Measurements from ENCODE around the gene ABCA5. TPM values are rescaled to one million over a fixed set of nuclear protein-coding genes. Genes with fewer than 3 reads are reported as not detected.
"Not testable (repeated sequence)": the region's sequence is repeated elsewhere in the genome, so short reads cannot be mapped to it uniquely, and the experiment has no call there.

ABCA5 gene
- total RNA-seq, 1 donor from 2014 or later, result 7.8 TPM

DNA sequence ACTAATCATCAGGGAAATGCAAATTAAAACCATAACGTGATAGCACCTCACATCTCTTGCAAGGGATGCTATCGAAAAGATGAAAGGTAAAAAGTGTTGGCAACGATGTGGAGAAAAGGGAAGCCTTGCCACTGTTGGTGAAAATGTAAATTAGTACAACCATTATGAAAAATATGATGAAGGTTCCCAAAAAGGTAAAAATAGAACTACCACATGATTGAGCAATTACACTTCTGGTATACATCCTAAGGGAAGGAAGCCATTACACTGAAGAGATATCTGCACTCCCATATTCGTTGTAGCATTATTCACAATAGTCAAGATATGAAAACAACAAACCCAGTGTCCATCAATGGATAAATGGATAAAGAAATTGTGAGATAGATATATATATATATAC lies 119.8 kb downstream of the ABCA5 start:
- TF ChIP-seq, protein P1, sequence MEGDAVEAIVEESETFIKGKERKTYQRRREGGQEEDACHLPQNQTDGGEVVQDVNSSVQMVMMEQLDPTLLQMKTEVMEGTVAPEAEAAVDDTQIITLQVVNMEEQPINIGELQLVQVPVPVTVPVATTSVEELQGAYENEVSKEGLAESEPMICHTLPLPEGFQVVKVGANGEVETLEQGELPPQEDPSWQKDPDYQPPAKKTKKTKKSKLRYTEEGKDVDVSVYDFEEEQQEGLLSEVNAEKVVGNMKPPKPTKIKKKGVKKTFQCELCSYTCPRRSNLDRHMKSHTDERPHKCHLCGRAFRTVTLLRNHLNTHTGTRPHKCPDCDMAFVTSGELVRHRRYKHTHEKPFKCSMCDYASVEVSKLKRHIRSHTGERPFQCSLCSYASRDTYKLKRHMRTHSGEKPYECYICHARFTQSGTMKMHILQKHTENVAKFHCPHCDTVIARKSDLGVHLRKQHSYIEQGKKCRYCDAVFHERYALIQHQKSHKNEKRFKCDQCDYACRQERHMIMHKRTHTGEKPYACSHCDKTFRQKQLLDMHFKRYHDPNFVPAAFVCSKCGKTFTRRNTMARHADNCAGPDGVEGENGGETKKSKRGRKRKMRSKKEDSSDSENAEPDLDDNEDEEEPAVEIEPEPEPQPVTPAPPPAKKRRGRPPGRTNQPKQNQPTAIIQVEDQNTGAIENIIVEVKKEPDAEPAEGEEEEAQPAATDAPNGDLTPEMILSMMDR (IDR thresholded peaks at IDR 0.05), result no peak
- Histone ChIP-seq H3K4me3 (no peak overlapping the region), H3K36me3 (no peaks in the 10 kb centered on the region), H3K9me3 (no peaks in the 10 kb centered on the region), H3K4me1 (no peaks in the 10 kb centered on the region), H3K27me3 (no peaks in the 10 kb centered on the region), H3K27ac (no peak overlapping the region)
- intact Hi-C loops (cut with DNase I), result no loop called here
- no peak for DNase-seq (ENCODE audit: low spot score in 2 of 2)

DNA sequence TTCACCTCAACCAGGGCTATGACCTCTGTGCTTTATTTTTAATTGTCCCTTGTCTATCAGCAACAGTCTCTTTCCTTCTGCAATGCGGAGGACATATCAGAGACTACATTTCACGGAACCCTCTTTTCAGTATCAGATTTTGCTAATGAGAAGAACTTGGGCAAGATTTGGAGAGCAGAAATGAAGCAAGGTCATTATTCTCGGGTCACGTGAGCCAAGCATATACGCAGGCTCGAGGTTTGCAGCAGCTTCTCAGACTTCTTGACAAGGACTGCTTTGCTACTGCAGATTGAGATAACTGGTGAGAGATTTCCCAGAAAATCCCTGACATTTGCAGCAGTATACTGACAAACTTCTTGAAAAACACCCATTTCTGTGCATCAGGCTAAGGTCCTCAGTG lies 128.7 kb downstream of the ABCA5 start:
- no peak for DNase-seq (ENCODE audit: low spot score in 2 of 2)
- Histone ChIP-seq H3K36me3 (no peaks in the 10 kb centered on the region), H3K27ac (no peak overlapping the region), H3K4me1 (no peaks in the 10 kb centered on the region), H3K4me3 (no peak overlapping the region), H3K9me3 (no peaks in the 10 kb centered on the region), H3K27me3 (no peaks in the 10 kb centered on the region)
- TF ChIP-seq, protein P1 (IDR thresholded peaks at IDR 0.05), result no peak
- intact Hi-C loops (cut with DNase I), result no loop called here

DNA sequence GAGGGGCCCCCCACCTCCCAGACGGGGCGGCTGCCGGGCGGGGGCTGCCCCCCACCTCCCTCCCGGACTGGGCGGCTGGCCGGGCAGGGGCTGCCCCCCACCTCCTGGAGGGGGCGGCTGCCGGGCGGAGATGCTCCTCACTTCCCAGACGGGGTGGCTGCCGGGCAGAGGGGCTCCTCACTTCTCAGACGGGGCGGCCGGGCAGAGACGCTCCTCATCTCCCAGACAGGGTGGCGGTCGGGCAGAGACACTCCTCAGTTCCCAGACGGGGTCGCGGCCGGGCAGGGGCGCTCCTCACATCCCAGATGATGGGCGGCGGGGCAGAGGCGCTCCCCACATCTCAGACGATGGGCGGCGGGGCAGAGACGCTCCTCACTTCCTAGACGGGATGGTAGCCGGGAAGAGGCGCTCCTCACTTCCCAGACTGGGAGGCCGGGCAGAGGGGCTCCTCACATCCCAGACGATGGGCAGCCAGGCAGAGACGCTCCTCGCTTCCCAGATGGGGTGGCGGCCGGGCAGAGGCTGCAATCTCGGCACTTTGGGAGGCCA lies 130.8 kb downstream of the ABCA5 start:
- H3K36me3 ChIP-seq; H3K4me3 ChIP-seq; intact Hi-C loops (cut with DNase I); DNase-seq (ENCODE audit: low spot score in 2 of 2); H3K27ac ChIP-seq; H3K4me1 ChIP-seq; H3K27me3 ChIP-seq; H3K9me3 ChIP-seq: not testable (repeated sequence)

Other genes starting within 250 kb of the ABCA5 start
- gene ABCA6, start 185.2 kb downstream of the ABCA5 start, total RNA-seq, result 37.4 TPM
- 6.8 TPM for gene ABCA10, start 98.3 kb downstream of the ABCA5 start, total RNA-seq
- gene MAP2K6, start 87.6 kb upstream of the ABCA5 start, total RNA-seq, result 6.7 TPM